Measurements from ENCODE around the gene DCC.

The DCC gene

GRCh38 chr18:52588931-52589330, 248.9 kb downstream of the DCC start:
- no peaks in the 10 kb centered on the region for H3K36me3 Mint-ChIP-seq (ENCODE audit: low read depth)
- no peak overlapping the region for H3K27ac Mint-ChIP-seq
- H3K27me3 Mint-ChIP-seq (ENCODE audit: low read depth): peaks cover 3% of the 10 kb centered on the region

GRCh38 chr18:52596748-52597435, 256.9 kb downstream of the DCC start:
- Mint-ChIP-seq H3K27ac (peak overlapping the region in 1 of 3 experiments; percentile 18), H3K4me3 (no peak overlapping the region)
- TF ChIP-seq, protein P1, sequence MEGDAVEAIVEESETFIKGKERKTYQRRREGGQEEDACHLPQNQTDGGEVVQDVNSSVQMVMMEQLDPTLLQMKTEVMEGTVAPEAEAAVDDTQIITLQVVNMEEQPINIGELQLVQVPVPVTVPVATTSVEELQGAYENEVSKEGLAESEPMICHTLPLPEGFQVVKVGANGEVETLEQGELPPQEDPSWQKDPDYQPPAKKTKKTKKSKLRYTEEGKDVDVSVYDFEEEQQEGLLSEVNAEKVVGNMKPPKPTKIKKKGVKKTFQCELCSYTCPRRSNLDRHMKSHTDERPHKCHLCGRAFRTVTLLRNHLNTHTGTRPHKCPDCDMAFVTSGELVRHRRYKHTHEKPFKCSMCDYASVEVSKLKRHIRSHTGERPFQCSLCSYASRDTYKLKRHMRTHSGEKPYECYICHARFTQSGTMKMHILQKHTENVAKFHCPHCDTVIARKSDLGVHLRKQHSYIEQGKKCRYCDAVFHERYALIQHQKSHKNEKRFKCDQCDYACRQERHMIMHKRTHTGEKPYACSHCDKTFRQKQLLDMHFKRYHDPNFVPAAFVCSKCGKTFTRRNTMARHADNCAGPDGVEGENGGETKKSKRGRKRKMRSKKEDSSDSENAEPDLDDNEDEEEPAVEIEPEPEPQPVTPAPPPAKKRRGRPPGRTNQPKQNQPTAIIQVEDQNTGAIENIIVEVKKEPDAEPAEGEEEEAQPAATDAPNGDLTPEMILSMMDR (IDR thresholded peaks at IDR 0.05; ENCODE audit: unreplicated experiment in 3 of 3): no peak

More at GRCh38 chr18:52588931-52589330, 248.9 kb downstream of the DCC start:
- TF ChIP-seq, protein P1 (IDR thresholded peaks at IDR 0.05; ENCODE audit: unreplicated experiment in 3 of 3): no peak
- Mint-ChIP-seq H3K4me3 (no peak overlapping the region), H3K4me1 (no peaks in the 10 kb centered on the region), H3K9me3 (peaks cover 3% of the 10 kb centered on the region)

GRCh38 chr18:52598921-52599320, 258.9 kb downstream of the DCC start:
- H3K9me3 Mint-ChIP-seq: no peaks in the 10 kb centered on the region
- peaks cover 3% of the 10 kb centered on the region for H3K27me3 Mint-ChIP-seq (ENCODE audit: low read depth)
- no peak overlapping the region for H3K4me3 Mint-ChIP-seq
- TF ChIP-seq, protein P1 (IDR thresholded peaks at IDR 0.05; ENCODE audit: unreplicated experiment in 3 of 3): no peak
- no peaks in the 10 kb centered on the region for H3K36me3 Mint-ChIP-seq (ENCODE audit: low read depth)
- H3K27ac Mint-ChIP-seq: no peak overlapping the region
- no peaks in the 10 kb centered on the region for H3K4me1 Mint-ChIP-seq

More at GRCh38 chr18:52596748-52597435, 256.9 kb downstream of the DCC start:
- Mint-ChIP-seq H3K9me3 (no peaks in the 10 kb centered on the region), H3K4me1 (no peaks in the 10 kb centered on the region), H3K27me3 (ENCODE audit: low read depth) (peaks cover 7% of the 10 kb centered on the region), H3K36me3 (ENCODE audit: low read depth) (no peaks in the 10 kb centered on the region)

- Mint-ChIP-seq H3K27me3 (ENCODE audit: low read depth) (no peaks in the 10 kb centered on the region), H3K27ac (no peak overlapping the region), H3K4me1 (no peaks in the 10 kb centered on the region), H3K4me3 (no peak overlapping the region), H3K36me3 (ENCODE audit: low read depth) (no peaks in the 10 kb centered on the region), H3K9me3 (no peaks in the 10 kb centered on the region)
- TF ChIP-seq, protein P1 (IDR thresholded peaks at IDR 0.05; ENCODE audit: unreplicated experiment in 3 of 3): no peak
Measured at GRCh38 chr18:52602820-52603219, 262.8 kb downstream of the DCC start.

DNA sequence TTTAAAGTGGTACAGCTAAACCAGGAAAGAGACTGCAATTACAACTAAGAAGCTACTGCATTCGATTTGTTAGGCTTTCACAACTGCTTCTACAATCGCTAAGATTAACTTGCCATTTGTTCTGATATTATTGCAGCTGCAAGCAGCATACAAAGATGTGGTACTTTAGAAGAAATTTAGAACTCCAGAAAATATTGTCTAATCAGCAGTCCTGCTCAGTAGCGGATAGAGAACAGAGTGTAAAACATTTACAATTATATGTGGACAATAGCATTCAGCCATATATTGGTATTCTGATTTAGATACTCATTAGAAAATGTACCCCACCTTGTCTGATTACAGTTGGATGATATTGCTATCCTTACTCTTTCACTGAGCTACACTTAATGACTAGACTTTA, 265.3 kb downstream of the DCC start:
- H3K4me3 Mint-ChIP-seq: no peak overlapping the region

More for the DNA sequence above, 265.3 kb downstream of the DCC start:
- TF ChIP-seq, protein P1 (IDR thresholded peaks at IDR 0.05; ENCODE audit: unreplicated experiment in 3 of 3): no peak
- H3K36me3 Mint-ChIP-seq (ENCODE audit: low read depth): no peaks in the 10 kb centered on the region
- H3K27ac Mint-ChIP-seq: no peak overlapping the region
- no peaks in the 10 kb centered on the region for H3K27me3 Mint-ChIP-seq (ENCODE audit: low read depth)
- no peaks in the 10 kb centered on the region for H3K9me3 Mint-ChIP-seq
- H3K4me1 Mint-ChIP-seq: no peaks in the 10 kb centered on the region

Measured in nephron (organoid).